Measurements from ENCODE around the gene DNAJB14.
A peak's percentile ranks its signal among the peaks of the same experiment; 100 is the strongest.

The DNAJB14 gene

DNA sequence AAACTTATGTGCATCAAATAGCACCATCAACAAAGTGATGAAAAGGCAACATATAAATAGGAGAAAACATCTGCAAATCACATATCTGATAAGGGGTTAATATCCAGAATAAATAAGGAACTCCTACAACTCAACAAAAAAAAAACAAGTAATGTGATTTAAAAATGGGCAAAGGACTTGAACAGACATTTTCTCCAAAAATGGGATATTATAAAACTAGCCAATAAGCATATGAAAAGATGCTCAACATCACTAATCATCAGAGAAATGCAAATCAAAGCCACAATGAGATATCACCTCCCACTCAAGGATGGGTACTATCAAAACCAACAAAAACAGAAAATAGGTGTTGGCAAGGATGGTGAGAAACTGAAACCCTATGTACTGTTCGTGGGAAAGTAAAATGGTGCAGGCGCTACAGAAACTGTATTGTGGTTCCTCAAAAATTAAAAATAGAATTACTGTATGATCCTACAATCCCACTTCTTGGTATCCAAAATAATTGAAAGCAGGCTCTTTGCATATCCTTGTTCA lies 2.4 kb downstream of the DNAJB14 start:
- DNase-seq, result no peak

DNA sequence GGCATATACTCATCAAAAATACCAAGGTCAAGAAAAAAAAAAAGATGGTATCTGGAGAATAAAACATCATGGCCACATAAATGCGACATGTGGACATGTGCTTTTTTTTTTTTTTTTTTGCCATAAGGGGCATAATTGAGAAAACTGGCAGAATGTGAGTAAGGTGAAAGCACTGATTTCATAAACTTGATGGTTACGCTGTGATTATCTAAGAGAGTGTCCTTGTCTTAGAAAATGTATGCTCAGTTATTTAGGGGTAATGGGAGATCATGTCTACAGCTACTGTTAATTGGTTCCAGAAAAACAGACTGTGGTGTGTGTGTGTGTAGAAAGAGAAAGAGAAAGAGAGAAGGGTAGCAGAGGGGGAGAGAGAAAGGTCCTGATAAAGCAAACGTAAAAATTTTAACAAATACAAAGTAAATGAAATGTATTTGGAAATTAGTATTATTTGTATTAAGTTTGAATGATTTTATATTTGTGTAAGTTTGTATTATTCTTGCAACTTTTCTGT lies 8.1 kb downstream of the DNAJB14 start:
- DNase-seq, result no peak

DNA sequence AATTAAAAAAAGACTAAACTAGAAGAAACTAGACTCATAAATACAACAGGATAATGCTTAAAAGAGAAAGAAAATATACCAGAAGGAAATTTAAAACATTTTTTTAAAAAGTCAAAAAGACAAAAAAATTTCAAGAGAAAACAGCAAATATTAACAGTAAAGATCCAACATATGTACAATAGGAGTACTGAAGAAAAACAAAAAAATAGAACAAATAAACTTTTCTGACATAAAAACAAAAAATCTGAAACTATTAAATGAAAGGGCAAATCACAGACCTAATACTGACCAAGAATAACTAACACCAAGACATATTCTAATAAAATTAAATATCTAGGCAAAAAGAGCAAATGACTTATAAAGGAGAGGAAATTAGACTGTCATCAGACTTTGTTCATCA lies 11.5 kb downstream of the DNAJB14 start:
- DNase-seq, result no peak

DNA sequence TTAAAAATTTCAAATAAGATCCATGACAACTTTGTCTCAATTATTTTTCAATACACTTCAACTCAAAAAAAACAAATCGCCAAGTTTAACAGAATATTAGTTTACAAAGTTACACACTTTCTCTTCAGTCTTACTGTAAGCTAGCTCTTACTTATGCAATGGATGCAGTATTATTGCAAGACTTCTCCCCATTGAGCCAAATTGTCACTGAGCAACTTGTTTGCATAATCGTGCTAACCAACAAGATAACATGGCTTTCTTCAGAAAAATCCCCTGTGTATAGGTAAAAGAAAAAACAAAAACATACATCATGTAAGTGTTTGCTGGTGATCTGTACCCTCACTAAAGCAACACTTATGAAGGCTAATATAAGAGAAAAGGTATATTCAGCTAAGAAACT lies 18.9 kb downstream of the DNAJB14 start:
- peak; percentile 26 to 40 for DNase-seq

DNA sequence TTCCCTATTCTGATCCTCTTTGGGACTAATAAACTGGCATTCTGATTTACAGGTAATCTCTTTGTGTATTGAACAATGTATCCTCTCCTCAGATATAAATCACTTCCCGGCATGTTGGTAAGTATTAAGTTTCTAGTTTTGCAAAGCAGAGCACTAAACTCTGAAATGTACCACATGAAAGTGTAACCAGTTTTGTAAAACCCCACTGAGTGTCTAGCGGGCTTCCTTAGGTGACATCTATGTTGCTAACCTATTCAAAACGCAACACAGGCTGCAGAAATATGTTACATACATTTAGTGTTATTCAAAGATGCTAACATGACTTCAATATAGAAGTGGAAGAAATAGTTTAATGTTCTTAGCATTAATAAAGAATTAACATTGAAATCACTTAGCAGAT lies 25.2 kb downstream of the DNAJB14 start:
- DNase-seq, result no peak

DNA sequence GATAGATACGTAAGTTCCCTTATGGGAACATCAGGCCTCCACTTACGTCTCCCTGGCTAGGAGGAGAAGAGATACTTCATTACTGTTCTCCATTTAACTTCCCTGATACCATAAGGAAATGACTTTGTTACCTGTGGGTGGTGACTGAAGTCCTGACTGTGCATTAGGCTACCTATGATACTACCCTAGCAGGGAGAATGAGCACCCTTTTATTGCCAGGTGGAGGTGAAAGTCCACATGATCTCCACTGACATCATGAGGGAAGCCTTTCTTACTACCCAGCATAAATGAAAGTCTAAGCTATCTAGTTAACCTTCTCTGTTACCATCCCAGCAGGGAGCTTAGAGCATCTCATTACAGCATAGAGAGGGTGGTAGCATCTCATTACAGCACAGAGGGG lies 27.8 kb downstream of the DNAJB14 start:
- DNase-seq, result no peak

DNA sequence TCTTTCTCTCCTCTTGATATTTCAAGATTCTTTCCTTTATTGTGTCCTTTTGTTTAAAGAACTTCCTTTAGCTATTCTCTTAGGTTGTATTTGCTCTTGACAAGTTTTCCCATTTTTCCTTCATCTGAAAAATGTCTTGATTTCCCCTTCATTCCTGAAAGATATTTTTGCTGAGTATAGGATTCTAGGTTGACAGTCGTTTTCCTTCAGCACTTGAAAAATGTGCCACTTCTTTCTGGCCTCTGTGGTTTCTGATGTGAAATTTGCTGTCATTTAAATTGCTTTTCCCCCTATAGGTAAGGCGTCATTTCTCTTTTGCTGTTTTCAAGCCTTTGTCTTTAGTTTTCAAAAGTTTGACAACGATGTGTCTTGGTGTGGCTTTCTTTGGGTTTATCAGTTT lies 28.8 kb downstream of the DNAJB14 start:
- no peak for DNase-seq

DNA sequence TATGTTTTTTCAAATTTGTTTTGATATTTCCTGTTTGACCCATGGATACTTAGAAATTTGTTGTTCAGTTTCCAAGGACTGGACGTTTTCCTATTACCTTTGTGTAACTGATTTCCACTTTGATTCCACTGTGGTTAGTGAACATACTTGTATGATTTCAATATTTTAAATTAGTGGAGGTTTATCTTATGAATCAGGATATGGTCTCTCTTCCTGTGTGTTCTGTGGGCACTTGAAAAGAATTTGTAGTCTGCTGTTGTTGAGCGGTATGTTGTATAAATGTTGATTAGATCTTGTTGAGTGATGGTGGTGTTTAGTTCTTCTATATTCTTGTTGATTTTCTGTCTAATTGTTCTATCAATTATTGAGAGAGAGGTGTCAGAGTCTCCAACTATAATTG lies 31.0 kb downstream of the DNAJB14 start:
- DNase-seq, result no peak

DNA sequence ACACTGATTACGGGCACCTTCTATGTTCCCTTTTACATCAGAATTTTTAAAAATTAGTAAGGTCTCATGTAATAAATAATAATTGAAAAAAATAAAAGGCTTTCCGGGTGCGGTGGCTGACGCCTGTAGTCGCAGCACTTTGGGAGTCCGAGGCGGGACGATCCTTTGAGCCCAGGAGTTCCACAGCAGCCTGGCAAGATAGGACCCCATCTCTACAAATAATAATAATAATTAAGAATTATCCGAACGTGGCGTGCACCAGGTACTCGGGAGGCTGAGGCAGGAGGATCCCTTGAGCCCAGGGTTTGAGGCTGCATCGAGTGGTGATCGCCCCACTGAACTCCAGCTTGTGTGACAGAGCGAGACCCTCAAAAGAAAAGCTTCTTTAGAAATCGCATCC lies 51.4 kb downstream of the DNAJB14 start:
- no peak for DNase-seq

DNA sequence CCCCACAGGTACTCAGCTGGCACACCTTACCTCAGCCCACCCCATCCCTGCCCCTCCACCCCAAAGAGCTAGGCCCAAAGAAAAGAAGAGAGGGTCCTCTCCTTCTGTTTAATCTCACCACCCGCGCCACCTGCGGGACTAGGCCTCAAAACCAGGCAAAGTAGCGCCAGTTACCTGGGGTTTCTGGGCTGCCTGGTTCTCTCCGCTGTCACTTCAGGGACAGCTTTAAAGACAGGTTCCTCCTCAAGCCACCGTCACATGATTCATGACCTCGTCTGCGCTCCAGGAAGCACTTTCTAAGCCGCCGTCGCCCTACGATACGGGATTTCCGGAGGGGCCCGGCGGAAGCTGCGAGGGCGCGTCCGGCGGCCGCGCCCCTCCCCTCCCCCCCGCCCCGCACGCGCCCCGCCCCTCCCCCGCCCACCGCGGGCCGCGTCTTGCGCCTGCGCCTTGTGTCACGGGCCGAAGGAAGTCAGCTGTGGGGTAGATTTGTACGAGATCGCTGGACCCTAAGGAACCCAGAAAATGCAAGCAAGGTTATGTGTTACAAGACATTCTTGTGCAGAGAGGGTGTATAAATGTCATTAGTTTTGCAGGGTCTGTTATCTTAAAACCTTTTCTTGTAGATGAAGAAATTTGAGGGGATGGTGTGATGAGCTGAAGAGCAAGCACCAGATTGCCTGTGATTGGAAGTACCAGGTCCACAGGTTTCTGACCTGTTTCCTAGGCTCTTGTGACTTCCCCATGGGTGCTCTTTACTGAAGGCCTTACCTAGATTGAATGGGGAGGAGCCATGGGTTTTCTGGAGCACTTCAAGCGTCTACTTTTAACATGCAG lies 52.0 kb downstream of the DNAJB14 start, which contains the start of gene LAMTOR3:
Gene LAMTOR3, minus strand, starts transcription at position 267 of the 837 bp plus-strand sequence. CDS start 464 bp downstream, outside the sequence.
- peak; percentile 86 to 89 for DNase-seq

DNA sequence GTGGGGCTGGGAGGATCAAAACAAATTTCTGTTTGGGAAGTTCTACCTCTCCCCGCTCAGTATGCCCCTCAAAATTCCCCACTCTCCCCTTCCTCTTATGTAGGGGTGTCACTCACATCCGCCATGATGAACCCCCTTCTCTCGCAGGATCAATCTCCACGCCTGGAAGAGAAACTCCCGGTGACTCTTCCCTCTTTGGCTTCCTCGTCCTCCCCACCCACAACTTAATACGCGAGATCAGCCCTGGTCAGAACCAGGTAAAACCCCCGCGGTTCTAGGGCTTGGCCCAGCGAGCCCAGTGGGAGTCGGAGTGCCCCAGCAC lies 52.6 kb downstream of the DNAJB14 start:
- DNase-seq, result no peak

DNA sequence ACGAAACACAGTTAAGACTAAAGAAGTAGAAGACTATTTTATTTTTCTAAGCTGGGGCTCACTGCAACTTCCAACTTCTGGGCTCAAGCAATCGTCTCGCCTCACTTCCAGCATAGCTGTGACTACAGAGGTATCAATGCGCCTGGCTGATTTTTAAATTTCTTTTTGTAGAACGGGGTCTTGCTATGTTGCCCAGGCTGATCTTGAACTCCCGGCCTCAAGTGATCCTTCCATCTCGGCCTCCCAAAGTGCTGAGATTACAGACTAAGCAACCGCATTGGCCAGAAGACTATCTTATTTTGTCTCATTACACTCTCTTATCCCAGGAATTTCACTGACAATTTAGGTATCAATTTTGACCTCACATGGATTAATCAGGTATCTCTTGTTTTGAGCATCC lies 53.4 kb downstream of the DNAJB14 start:
- DNase-seq, result no peak

DNA sequence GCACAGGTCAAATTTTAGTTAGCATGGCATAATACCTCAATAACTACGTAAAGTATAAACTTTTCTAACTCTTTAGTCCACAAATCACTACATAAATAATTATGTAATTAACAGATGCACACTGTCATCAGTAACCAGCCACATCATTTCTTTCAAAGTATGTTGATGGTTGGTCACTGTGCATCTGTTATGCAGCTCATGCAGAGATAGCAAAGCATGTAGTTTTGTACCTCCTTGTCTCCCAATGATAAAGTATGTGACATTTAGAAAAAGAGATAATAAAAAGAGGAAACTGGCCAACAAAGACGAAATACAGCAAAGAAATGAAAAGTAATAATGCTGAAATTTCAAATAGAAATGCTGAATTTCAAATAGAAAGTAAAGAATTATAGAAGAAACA lies 55.1 kb downstream of the DNAJB14 start:
- no peak for DNase-seq

DNA sequence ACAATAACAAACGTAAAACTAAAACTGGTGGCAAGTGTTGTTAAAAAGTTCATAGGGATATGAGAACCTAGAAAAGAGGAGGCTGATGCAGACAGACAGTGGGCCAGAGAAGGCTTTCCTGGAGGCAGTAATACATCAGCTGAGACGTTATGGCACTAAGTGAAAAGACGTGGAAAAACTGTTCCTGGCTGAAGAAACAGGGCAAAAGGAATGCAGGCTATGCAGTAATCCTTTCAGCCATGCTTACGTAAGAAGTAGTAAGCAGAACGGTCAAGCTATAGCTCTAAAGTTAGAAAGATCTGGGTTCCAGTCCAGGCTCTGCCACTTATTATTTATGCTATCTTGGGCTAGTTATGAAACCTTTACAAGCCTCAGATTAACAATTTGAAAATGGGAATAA lies 58.6 kb downstream of the DNAJB14 start:
- DNase-seq, result no peak

DNA sequence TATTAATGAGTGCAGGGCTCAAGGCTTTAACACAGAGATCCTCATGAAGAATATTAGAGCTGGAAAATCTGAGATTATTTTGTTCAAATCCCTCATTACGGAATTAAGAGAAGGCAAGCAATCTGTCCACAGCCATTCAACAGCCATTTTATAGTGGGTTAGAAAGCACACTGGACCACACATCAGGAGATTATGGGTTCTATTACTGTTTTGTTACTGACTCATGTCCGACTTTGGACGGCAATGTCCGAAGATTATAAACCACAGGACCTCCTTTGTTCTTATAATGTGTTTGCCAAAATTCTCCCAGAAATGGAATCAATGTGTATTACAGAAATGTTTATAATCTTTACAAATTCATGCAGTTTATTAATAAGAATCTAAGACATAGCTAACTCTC lies 60.3 kb downstream of the DNAJB14 start:
- DNase-seq, result no peak

DNA sequence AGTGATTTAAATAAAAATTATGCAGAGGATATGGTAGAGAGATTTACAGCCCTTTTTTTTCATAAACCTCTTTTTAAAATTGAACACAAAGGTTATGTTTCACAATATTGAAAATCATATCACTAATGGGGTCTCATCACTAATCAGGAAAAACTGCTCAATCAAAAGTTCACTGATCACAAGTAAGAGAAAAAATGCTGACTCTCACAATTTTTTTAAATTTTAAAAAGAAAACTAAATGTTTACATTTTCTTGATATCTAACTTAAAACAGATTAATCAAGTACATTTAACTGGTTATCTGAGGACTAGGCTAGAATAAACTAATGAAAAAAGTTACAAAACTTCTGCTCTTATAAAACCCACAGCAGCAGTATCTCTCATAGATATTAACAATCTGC lies 60.7 kb downstream of the DNAJB14 start:
- DNase-seq, result no peak

DNA sequence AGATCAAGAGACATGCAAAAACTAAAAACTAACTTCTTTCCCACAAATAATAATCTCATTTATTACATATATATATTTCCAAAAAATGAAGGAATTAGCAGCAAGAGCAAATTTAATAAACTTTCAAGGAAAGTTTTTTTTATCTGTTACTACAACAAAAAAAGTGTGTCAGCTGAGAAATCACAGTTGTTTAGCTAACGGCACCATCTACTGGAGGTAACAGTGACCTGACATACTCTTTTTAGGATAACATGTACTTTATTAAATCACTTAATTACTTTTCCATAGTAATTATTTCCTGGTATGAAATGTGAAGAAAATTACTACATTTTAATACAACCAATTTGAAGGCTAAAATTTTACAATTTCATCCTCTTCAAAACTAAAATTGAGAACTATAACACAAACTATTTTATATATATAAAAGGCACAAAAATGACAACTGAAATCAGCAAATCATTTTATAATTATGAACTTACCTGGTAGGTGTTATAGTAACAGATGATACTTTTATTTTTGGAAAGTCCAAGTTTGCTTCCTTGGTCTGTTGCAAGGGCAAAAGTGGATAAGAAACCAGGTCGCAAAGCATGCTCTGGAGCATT lies 61.3 kb downstream of the DNAJB14 start:
- DNase-seq, result peak; percentile 46 to 59

DNA sequence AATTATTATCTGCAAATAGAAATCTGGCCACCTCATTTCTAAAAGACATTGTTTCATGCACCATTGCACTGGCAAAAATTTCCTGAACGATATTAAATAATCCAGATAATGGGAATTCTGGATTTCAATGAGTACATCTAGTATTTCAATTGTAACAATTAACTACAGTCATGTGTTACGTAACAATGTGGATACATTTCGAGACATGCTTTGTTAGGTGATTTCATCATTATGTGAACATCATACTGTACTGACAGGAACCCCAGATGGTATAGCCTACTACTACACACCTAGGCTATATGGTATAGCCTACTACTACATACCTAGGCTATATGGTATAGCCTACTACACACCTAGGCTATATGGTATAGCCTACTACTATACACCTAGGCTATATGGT lies 67.0 kb downstream of the DNAJB14 start:
- peak; percentile 47 to 53 for DNase-seq

DNA sequence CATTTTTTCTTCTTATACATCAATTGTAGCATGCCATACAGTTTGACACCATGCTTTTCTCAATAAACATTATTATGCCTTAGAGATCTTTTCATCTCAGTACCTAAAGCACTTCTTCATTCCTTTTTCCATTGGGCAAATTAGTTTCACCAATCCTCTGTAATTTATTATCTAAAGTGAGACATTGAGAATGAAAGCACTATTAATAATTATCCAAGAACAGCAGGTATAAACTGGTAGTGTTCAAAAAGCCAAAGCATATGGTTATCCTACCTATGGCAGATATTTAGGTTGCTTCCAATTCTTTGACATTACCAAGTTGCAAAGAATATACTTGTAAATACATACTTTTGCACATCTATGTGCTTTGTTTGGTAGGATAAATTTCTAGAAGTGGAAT lies 67.8 kb downstream of the DNAJB14 start:
- DNase-seq, result no peak

DNA sequence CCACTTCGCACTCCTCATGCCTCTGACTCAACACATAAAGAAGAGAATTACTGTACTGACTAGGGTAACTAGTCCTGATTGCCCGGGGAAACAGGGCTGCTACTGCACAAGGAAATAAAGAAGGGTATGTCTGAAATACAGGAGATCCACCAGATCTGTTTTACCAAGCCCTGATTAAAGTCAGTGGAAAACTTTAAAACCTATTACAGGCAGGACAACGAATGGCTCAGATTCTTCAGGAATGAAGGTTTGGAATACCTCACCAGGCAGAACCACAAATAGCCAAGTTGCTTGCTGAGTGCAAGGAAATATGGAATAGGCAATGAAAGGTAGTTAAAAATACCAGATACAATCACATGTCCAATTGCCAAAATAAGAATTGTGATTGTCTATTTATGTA lies 69.5 kb downstream of the DNAJB14 start:
- DNase-seq, result no peak

DNA sequence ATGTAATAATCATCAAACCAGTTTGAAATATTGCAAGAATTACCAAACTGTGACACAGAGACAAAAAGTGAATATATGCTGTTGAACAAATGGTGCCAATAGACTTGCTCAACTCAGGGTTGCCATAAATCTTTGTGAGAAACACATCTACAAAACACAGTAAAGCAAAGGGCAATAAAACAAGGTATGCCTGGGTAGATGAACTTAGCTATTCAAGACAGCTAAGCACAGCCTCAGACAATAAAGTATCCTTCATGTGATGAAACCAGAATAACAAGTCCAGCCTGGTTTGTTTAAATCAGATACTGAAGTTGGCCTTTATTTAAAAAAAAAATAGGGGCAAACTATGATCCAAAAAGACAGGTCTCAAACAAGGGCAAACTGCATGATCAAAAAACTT lies 71.3 kb downstream of the DNAJB14 start:
- DNase-seq, result no peak

DNA sequence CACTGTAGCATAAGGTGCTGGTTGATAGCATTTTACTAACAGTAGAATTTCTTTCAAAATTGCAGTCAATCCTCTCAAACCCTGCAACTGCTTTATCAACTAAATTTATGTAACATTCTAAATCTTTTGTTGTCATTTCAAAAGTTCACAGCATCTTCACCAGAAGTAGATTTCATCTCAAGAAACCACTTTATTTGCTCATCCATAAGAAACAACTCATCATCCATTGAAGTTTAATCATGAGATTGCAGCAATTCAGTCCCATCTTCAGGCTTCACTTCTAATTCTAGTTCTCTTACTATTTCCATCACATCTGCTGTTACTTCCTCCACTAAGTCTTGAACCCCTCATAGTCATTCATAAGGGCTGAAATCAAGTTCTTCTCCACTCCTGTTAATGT lies 73.8 kb downstream of the DNAJB14 start:
- DNase-seq, result no peak

DNA sequence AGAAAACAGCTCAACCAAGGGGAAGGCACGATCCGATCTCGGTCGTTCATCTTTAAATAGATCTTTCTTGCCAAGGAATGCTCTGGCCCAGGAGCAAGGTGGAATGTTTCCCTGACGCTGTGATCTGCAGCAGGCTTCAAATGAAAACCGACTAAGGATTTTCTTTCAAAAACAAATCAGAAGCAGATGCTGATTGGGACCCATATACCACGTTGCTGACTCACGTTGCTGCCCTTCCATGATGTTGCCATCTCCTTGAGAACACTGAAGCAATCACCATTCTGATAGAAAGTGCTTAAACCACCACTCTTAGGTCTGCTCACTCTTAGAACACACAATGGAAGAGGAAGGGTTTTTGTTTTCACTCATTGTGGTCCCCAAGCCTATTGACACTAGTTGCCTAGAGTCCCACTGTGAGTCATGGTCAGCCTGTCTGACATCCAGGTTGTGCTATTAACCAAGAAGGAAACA lies 78.3 kb downstream of the DNAJB14 start:
- DNase-seq, result no peak

DNA sequence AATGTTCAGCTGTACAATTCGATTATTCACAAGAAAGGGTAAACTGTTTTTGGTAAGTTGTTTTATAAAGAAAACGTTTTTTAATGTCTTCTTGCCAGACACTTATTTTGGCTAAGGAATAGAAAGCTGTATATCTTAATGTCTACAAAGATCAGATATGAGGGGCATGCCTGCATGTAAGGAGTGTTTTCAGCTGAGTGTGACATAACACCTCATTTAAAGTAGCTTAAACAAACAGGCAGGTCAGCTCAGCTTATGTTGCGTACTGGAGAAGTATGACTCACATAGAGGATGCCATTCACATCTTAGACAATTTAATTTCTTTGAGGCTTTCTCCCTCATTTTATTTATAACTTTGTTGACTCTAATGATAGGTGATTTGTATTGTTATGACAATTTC lies 82.6 kb downstream of the DNAJB14 start:
- DNase-seq, result no peak

Measured in AML-193 (cell line).